Astrocyte of the spinal cord (primary cell): Measurements from ENCODE around the gene GALNT2.

Source experiments
- DNase-seq: peaks from one replicate; pipeline ENCODE4 v3.0.0; 2011; ENCODE audit warnings: low read depth, low spot score
- H3K4me3 ChIP-seq: 2 replicates; pipeline ENCODE4 v1.5.1; 2011; ENCODE audit warnings: low read depth, mild to moderate bottlenecking, low read length, moderate library complexity
- in situ Hi-C: cut with HindIII; loops from 2 replicates; pipeline ENCODE4 v1.10.0; 2017; ENCODE audit warnings: low sequenced_read_pairs
- TF ChIP-seq, protein P1 (sequence below): IDR thresholded peaks from 2 replicates; pipeline ENCODE4 v1.5.1; 2012; ENCODE audit warnings: low read depth, mild to moderate bottlenecking, low read length, inconsistent platforms

GALNT2 gene

DNA sequence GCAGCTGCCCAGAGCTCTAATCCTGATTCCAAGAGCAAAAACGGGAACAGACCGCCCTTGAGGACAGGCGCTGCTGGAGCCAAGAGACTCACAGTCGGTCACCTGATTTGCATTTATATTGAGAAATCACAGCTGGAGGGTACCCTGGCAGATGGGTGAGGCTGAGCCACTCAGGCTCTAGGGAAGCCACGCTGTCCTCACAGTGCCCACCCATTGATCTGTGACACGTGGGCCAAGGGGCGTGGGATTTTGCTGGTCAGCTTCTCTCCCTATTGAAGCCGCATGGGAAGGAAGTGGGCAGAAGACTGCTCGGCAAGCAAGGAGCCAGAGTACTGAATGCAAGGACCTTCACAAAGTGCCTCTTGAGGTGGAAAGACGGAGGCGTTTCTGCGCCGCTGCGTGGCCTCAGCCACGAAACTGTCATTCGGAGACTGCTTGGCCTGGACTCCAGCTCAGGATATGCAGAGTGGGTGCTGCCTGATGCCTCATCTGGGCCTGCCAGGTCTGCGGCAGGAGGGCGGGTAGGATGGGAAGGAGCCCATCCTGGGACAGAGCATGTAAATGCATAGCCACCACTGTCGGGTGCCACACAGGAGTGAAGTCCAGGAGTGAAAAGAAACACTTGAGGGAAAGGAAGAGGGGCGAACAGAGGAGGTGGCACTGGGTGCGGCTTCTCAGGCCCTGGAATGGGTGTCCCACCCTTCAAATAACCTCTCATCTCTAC is 219.3 kb downstream of the GALNT2 start:
- in situ Hi-C loops = no loop called here
- no peak for DNase-seq
- no peak overlapping the region for H3K4me3 ChIP-seq
- TF ChIP-seq, protein P1, sequence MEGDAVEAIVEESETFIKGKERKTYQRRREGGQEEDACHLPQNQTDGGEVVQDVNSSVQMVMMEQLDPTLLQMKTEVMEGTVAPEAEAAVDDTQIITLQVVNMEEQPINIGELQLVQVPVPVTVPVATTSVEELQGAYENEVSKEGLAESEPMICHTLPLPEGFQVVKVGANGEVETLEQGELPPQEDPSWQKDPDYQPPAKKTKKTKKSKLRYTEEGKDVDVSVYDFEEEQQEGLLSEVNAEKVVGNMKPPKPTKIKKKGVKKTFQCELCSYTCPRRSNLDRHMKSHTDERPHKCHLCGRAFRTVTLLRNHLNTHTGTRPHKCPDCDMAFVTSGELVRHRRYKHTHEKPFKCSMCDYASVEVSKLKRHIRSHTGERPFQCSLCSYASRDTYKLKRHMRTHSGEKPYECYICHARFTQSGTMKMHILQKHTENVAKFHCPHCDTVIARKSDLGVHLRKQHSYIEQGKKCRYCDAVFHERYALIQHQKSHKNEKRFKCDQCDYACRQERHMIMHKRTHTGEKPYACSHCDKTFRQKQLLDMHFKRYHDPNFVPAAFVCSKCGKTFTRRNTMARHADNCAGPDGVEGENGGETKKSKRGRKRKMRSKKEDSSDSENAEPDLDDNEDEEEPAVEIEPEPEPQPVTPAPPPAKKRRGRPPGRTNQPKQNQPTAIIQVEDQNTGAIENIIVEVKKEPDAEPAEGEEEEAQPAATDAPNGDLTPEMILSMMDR = no peak

DNA sequence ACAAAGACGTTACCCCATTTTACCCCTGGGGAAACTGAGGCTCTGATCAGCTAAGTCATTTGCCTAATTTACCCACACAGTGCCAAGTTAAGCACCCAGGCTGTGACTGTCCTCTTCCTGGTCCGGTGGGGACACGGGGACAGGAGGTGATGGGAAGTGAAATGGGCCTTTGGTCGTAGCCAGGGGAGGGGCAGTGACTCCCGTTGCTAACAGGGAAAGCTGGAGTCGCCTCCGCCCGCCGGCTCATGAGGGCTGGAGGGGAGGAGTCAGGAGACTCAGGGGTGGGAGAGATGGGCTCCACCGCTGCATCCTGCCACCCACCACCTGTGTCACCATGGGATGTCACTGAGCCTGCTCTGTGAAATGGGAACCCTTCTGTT is 219.8 kb downstream of the GALNT2 start:
- in situ Hi-C loops = no loop called here

DNA sequence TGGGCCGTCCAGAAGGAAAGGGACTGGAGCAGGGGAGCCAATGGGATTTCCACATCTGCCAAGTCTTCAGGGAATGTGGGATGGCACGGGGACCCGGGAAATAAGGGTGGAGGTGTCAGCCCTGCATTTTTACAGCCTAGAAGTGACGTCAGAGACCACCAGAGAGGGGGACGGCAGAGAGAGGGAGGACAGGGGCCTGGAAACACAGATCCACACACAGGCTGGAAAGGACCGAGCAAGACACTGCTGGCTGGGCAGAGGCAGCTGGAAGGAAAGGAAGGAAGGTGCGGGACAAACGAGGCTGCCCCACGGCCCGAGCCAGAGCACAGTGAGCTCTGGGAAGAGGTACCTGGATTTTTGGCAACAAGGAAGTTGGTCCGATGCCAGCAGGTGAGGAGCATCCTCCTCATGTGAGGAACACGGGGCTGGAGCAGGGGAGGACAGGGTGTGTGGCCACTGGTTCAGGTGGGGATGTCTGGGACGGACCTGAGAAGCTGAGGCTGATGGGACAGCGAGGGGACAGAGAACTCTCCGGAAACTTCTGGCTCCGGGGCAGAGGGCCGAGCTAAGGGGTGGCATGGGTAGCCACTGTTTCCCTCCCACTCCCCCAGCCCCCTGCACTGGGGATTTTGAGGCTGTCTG is 220.8 kb downstream of the GALNT2 start:
- no peak for DNase-seq
- TF ChIP-seq, protein P1 = no peak
- in situ Hi-C loops = no loop called here
- no peak overlapping the region for H3K4me3 ChIP-seq

More for the DNA sequence above, 219.8 kb downstream of the GALNT2 start:
- TF ChIP-seq, protein P1 = no peak
- no peak overlapping the region for H3K4me3 ChIP-seq
- DNase-seq = no peak

DNA sequence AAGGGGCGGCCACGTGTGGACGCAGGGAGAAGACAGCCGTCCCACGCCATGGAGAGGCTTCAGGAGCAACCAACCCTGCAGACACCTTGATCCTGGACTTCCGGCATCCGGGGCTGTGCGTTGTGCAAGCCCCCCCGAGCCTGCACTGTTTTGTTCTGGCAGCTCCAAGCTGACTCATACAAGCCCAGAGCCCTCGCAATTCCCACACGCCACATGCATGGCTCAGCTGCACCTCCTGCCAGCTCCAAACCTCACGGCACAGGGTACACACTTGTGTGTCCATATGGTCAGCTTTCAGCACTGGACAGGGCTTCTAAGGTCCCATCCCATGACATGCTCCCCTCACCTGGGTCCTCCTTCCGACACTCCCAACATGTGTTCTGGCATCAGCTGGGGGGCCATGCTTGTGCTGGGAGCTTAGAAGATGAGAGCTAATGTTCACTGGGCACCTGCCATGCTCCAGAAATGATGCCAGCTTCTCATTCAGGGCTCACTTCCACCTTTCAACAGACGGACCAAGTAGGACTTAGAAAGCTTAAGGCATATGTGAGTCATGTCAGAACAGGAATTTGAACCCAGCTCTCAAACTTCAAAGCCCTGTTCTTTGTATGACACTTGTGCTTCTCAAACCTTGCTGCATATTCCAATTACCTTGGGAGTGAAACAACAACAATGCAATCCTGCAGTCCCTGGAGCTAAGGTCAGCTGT is 221.8 kb downstream of the GALNT2 start:
- TF ChIP-seq, protein P1 = no peak
- DNase-seq = no peak
- in situ Hi-C loops = no loop called here
- H3K4me3 ChIP-seq = no peak overlapping the region

DNA sequence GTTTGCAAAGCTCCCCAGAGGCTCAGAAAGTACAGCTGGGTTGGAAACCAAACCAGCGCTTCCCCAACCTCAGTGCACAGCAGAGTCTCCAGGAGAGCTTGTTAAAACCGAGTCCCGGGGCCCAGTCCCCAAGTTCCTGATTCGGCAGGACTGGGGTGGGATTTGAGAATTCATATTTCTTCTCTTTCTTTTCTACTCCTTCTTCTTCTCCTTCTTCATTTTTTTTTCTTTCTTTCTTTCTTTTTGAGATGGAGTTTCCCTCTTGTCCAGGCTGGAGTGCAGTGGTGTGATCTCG is 222.3 kb downstream of the GALNT2 start:
- in situ Hi-C loops = no loop called here
- DNase-seq = no peak
- TF ChIP-seq, protein P1 = no peak
- no peak overlapping the region for H3K4me3 ChIP-seq

DNA sequence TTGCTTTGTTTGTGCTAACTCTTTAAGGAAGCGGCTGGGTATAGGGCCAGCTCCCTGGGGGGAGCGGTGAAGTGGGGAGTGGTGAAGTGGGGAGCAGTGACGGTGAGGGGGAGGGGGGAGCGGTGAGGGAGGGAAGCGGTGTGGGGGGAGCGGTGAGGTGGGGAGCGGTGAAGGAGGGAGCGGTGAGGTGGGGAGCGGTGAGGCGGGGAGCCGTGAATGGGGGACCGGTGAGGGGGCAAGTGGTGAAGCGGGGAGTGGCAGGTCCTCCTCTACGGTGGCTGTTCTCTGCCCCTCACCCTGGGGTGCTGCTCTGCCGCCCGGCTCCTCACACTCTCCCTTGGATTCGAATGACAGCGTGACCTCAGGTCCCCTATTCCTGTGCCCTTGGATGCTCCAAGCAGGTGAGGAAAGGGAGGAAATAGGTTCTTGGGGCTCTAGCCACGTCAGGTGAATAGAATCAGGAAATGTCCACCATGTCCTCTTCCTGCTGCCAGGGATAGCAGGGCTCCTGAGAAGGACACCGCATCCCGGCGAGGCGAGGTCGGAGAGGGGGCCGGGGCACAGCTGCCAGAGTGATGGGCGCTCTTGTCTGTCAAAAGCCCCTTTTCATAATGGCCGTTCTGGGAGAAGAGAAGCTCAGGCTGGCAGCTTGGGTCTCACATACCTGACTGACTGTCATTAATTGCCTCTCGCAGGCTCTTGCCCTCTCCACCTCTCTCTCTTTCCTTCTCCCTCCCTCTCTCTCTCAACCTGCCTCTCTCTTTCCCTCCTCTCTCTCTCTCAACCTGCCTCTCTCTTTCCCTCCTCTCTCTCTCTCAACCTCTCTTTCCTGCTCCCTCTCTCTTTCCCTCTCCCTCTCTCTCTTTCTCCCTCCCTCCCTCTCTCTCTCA is 224.9 kb downstream of the GALNT2 start:
- in situ Hi-C loops = no loop called here
- H3K4me3 ChIP-seq = no peak overlapping the region
- DNase-seq = no peak

More for the DNA sequence above, 224.9 kb downstream of the GALNT2 start:
- TF ChIP-seq, protein P1 = no peak
